Activated B cell treated with CpG ODN at 0.5 μM for 24 hours (primary cell): Measurements from ENCODE around the gene S100A3. TPM values are rescaled to one million over a fixed set of nuclear protein-coding genes. Genes with fewer than 3 reads are reported as not detected.

Source experiments
- ATAC-seq: fragments of 200-7000 bp; cut with Tn5 transposase; one replicate; pipeline ENCODE4 v1.10.0; 2021; ENCODE audit warnings: low read depth, mild to moderate bottlenecking, moderate library complexity
- CTCF ChIA-PET: fragments of 350-600 bp; sonication (Branson Sonifier 250); formaldehyde crosslinking; loops from one replicate; lab custom pipeline; 2021; ENCODE audit warnings: antibody characterized with exemption; lab: Charles Lee
- POLR2A ChIA-PET: fragments of 350-600 bp; sonication (Branson Sonifier 250); formaldehyde crosslinking; loops from one replicate; lab custom pipeline; 2021; ENCODE audit warnings: antibody characterized with exemption; lab: Charles Lee
- DNase-seq: peaks from one replicate; pipeline ENCODE4 v3.0.0; 2022
- H3K27ac Mint-ChIP-seq: one replicate; pipeline ENCODE4 v1.8.0; 2020; ENCODE audit warnings: mixed read lengths
- H3K27me3 Mint-ChIP-seq: one replicate; pipeline ENCODE4 v1.8.0; 2021; ENCODE audit warnings: mixed read lengths
- H3K36me3 Mint-ChIP-seq: one replicate; pipeline ENCODE4 v1.8.0; 2021; ENCODE audit warnings: low read depth, mixed read lengths
- H3K4me1 Mint-ChIP-seq: one replicate; pipeline ENCODE4 v1.8.0; 2021; ENCODE audit warnings: mixed read lengths
- H3K4me3 Mint-ChIP-seq: one replicate; pipeline ENCODE4 v1.8.0; 2020; ENCODE audit warnings: mild to moderate bottlenecking, mixed read lengths
- H3K9me3 Mint-ChIP-seq: one replicate; pipeline ENCODE4 v1.8.0; 2020; ENCODE audit warnings: mixed read lengths
- intact Hi-C: fragments of 100-400 bp; cut with micrococcal nuclease; formaldehyde crosslinking; loops from one replicate; pipeline ENCODE4 v1.15.1; 2024
- total RNA-seq: library from RNA; stranded (reverse); gene quantifications from 2 replicates; pipeline ENCODE4 v1.2.3, GENCODE V29; 2022
- TF ChIP-seq, protein P1 (sequence below): fragments of 200-600 bp; IDR thresholded peaks from one replicate; pipeline ENCODE4 v1.8.0; 2022; ENCODE audit warnings: antibody characterized with exemption, mild to moderate bottlenecking

S100A3 gene
- total RNA-seq, 1 donor from 2014 or later: not detected

DNA sequence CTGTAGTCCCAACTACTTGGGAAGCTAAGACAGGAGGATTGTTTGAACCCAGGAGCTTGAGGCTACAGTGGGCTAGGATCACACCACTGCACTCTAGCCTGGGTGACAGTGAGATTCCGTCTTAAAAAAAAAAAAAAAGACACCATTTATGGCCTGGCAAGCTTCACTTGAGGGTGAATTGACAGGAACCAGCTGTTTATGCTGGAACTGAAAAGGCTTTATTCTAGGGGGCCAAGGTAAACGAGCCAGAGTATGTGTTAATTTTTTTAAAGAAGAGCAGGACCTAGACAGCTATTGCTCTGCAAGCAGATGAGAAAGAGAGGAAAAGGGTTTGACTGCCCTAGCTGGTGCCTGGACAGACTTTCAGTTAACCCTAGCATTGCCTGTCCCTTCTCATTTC is 50.3 kb downstream of the S100A3 start:
- Mint-ChIP-seq H3K4me1 (peaks cover 11% of the 10 kb centered on the region), H3K4me3 (no peak overlapping the region), H3K36me3 (no peaks in the 10 kb centered on the region), H3K27me3 (peaks cover 14% of the 10 kb centered on the region), H3K9me3 (no peaks in the 10 kb centered on the region), H3K27ac (no peak overlapping the region)
- no peak for DNase-seq
- ATAC-seq: no peak
- intact Hi-C loops: no loop called here
- POLR2A ChIA-PET: no interaction called here
- TF ChIP-seq, protein P1, sequence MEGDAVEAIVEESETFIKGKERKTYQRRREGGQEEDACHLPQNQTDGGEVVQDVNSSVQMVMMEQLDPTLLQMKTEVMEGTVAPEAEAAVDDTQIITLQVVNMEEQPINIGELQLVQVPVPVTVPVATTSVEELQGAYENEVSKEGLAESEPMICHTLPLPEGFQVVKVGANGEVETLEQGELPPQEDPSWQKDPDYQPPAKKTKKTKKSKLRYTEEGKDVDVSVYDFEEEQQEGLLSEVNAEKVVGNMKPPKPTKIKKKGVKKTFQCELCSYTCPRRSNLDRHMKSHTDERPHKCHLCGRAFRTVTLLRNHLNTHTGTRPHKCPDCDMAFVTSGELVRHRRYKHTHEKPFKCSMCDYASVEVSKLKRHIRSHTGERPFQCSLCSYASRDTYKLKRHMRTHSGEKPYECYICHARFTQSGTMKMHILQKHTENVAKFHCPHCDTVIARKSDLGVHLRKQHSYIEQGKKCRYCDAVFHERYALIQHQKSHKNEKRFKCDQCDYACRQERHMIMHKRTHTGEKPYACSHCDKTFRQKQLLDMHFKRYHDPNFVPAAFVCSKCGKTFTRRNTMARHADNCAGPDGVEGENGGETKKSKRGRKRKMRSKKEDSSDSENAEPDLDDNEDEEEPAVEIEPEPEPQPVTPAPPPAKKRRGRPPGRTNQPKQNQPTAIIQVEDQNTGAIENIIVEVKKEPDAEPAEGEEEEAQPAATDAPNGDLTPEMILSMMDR: no peak
- CTCF ChIA-PET: interaction anchor here (0.8 kb wide), 1 partner anchor 70 kb away, joined by 3 read pairs; no protein-coding TSS in a partner anchor

Other genes starting within 250 kb of the S100A3 start
- gene PGLYRP3, start 236.3 kb downstream of the S100A3 start, total RNA-seq: not detected in 2 replicates
- not detected in 2 replicates for gene PGLYRP4, start 200.4 kb downstream of the S100A3 start, total RNA-seq
- 2.6 and 4.0 TPM in 2 replicates for gene S100A9, start 191.4 kb downstream of the S100A3 start, total RNA-seq
- 0.61 TPM in 1 of 2 replicates, not detected in the other for gene S100A12, start 173.6 kb downstream of the S100A3 start, total RNA-seq
- 0.93 TPM in 1 of 2 replicates, not detected in the other for gene S100A8, start 158.2 kb downstream of the S100A3 start, total RNA-seq
- not detected in 2 replicates for gene S100A7A, start 132.7 kb downstream of the S100A3 start, total RNA-seq
- not detected in 2 replicates for gene S100A7, start 88.6 kb downstream of the S100A3 start, total RNA-seq
- 166 and 186 TPM in 2 replicates for gene S100A6, start 13.3 kb downstream of the S100A3 start, total RNA-seq
- 0.51 TPM in 1 of 2 replicates, not detected in the other for gene S100A5, start 8.3 kb downstream of the S100A3 start, total RNA-seq
- gene S100A4, start 3.5 kb downstream of the S100A3 start, total RNA-seq: 315 and 398 TPM in 2 replicates
- gene S100A2, start 16.6 kb upstream of the S100A3 start, total RNA-seq: 2.0 and 4.4 TPM in 2 replicates
- gene S100A16, start 63.9 kb upstream of the S100A3 start, total RNA-seq: not detected in 2 replicates
- not detected in 2 replicates for gene S100A14, start 67.1 kb upstream of the S100A3 start, total RNA-seq
- gene S100A13, start 78.2 kb upstream of the S100A3 start, total RNA-seq: 16.2 and 17.6 TPM in 2 replicates
- gene S100A1, start 79.2 kb upstream of the S100A3 start, total RNA-seq: 0.31 and 0.69 TPM in 2 replicates
- gene CHTOP, start 84.8 kb upstream of the S100A3 start, total RNA-seq: 140 and 148 TPM in 2 replicates
- gene SNAPIN, start 109.4 kb upstream of the S100A3 start, total RNA-seq: 50.4 and 51.5 TPM in 2 replicates
- 182 and 191 TPM in 2 replicates for gene ILF2, start 121.7 kb upstream of the S100A3 start, total RNA-seq
- 0.59 and 0.82 TPM in 2 replicates for gene NPR1, start 129.4 kb upstream of the S100A3 start, total RNA-seq
- gene INTS3, start 178.8 kb upstream of the S100A3 start, total RNA-seq: 81.1 and 88.6 TPM in 2 replicates
- gene SLC27A3, start 226.1 kb upstream of the S100A3 start, total RNA-seq: 7.8 and 12.6 TPM in 2 replicates